Activated CD4-positive, alpha-beta T cell treated with anti-CD3 and anti-CD28 coated beads, Interleukin-2, amount 10 ng/mL, durations not matched to agents 7 days and 5 days (primary cell): ENCODE data around the gene LPAR5. TPM values are rescaled to one million over a fixed set of nuclear protein-coding genes. Genes with fewer than 3 reads are reported as not detected.
"Not testable (repeated sequence)": the region's sequence is repeated elsewhere in the genome, so short reads cannot be mapped to it uniquely, and the experiment has no call there.

Experiments used
- CTCF ChIA-PET: fragments of 350-600 bp; sonication (Branson Sonifier 250); formaldehyde crosslinking; loops from one replicate; lab custom pipeline; 2021; ENCODE audit warnings: antibody characterized with exemption; lab: Charles Lee
- POLR2A ChIA-PET: fragments of 350-600 bp; sonication (Branson Sonifier 250); formaldehyde crosslinking; loops from one replicate; lab custom pipeline; 2021; ENCODE audit warnings: antibody characterized with exemption; lab: Charles Lee
- DNase-seq: peaks from one replicate; pipeline ENCODE4 v3.0.0-alpha.2; 2020
- H3K27ac Mint-ChIP-seq: one replicate; pipeline ENCODE4 v1.8.0; 2021; ENCODE audit warnings: mild to moderate bottlenecking, moderate library complexity, mixed read lengths
- H3K27me3 Mint-ChIP-seq: one replicate; pipeline ENCODE4 v1.8.0; 2021; ENCODE audit warnings: mixed read lengths
- H3K36me3 Mint-ChIP-seq: one replicate; pipeline ENCODE4 v1.8.0; 2021; ENCODE audit warnings: low read depth, mixed read lengths
- H3K4me1 Mint-ChIP-seq: one replicate; pipeline ENCODE4 v1.8.0; 2021; ENCODE audit warnings: mixed read lengths
- H3K4me3 Mint-ChIP-seq: one replicate; pipeline ENCODE4 v1.8.0; 2021; ENCODE audit warnings: mild to moderate bottlenecking, moderate library complexity, mixed read lengths
- H3K9me3 Mint-ChIP-seq: one replicate; pipeline ENCODE4 v1.8.0; 2021; ENCODE audit warnings: mixed read lengths
- total RNA-seq, 2 experiments: library from RNA; stranded (reverse); gene quantifications; one replicate each; pipeline ENCODE4 v1.2.3, GENCODE V29; 2021

Gene LPAR5
- total RNA-seq, 2 experiments from 2014 or later: 6.2 to 6.6 TPM

DNA sequence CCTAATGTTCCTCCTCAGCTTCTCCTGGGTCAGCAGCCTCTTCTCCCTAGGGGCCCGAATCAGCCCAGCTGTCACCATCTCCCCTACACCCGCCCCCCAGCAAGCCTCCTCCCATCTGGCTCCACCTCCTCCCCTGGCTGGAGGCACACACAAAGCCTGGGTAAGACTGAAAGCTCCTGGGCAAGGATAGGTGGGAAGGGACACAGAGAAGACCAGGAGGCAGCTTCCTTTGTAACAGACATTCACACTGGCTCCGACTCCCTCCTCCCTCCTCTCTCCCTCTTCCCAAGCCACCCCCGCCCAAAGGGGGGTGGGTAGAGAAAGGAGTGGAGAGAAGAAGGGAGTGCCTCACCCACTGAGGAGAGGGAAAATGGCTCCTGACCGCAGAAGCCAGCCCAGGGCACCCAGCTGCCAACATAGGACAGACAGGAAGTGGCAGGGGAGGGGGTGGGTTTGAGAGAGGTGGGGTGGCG is 32.6 kb downstream of the LPAR5 start:
- Mint-ChIP-seq H3K27me3 (no peaks in the 10 kb centered on the region), H3K9me3 (no peaks in the 10 kb centered on the region), H3K4me3 (no peak overlapping the region), H3K36me3 (peaks cover 67% of the 10 kb centered on the region), H3K27ac (peak overlapping the region; percentile 88), H3K4me1 (peaks cover 46% of the 10 kb centered on the region)
- CTCF ChIA-PET: interaction anchor here (0.6 to 2.7 kb wide), 7 partner anchors 10 to 248 kb away, joined by 3 to 12 read pairs (median 4); partner anchors contain the start of genes CDCA3 and USP5
- peak; percentile 52 for DNase-seq
- POLR2A ChIA-PET: no interaction called here

- POLR2A ChIA-PET: interaction anchor here (0.6 kb wide), 1 partner anchor 193 kb away, joined by 3 read pairs; no protein-coding TSS in a partner anchor
- H3K4me3 Mint-ChIP-seq: no peak overlapping the region
- peak overlapping the region; percentile 88 for H3K27ac Mint-ChIP-seq
- no peaks in the 10 kb centered on the region for H3K27me3 Mint-ChIP-seq
- H3K4me1 Mint-ChIP-seq: peaks cover 46% of the 10 kb centered on the region
- H3K36me3 Mint-ChIP-seq: peaks cover 72% of the 10 kb centered on the region
- CTCF ChIA-PET: interaction anchor here (0.6 to 2.7 kb wide), 9 partner anchors 11 to 249 kb away, joined by 3 to 12 read pairs (median 3); partner anchors contain the start of genes CDCA3, MLF2 and USP5
- no peaks in the 10 kb centered on the region for H3K9me3 Mint-ChIP-seq
- DNase-seq: no peak
Measured at GRCh38 chr12:6602526-6602925, 33.2 kb downstream of the LPAR5 start.

DNA sequence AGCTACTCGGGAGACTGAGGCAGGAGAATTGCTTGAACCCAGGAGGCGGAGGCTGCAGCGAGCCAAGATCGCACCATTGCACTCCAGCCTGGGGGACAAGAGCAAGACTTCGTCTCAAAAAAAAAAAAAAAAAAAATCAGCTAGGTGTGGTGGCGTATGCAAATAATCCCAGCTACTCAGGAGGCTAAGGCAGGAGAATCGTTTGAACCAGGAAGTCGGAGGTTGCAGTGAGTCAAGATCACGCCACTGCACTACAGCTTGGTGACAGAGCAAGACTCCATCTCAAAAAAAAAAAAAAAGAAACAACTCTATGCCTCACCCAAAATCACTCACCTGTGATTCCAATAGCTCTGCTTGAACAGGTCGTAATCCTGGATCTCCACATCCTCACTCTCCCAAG is 40.1 kb downstream of the LPAR5 start:
- H3K4me3 Mint-ChIP-seq, DNase-seq: not testable (repeated sequence)
- POLR2A ChIA-PET: interaction anchor here (0.6 kb wide), 1 partner anchor 29 kb away, joined by 10 read pairs; no protein-coding TSS in a partner anchor

GRCh38 chr12:6592087-6592486 is 43.7 kb downstream of the LPAR5 start:
- Mint-ChIP-seq H3K27ac (no peak overlapping the region), H3K4me1 (peaks cover 7% of the 10 kb centered on the region), H3K36me3 (peaks cover 74% of the 10 kb centered on the region), H3K27me3 (no peaks in the 10 kb centered on the region), H3K9me3 (no peaks in the 10 kb centered on the region), H3K4me3 (no peak overlapping the region)
- CTCF ChIA-PET: no interaction called here
- no peak for DNase-seq
- POLR2A ChIA-PET: interaction anchor here (0.7 kb wide), 1 partner anchor 86 kb away, joined by 4 read pairs; no protein-coding TSS in a partner anchor

More for the DNA sequence above, 40.1 kb downstream of the LPAR5 start:
- Mint-ChIP-seq H3K4me1 (peaks cover 13% of the 10 kb centered on the region), H3K36me3 (peaks cover 77% of the 10 kb centered on the region)
- not testable (repeated sequence) for H3K27me3 Mint-ChIP-seq, H3K27ac Mint-ChIP-seq, H3K9me3 Mint-ChIP-seq
- CTCF ChIA-PET: interaction anchor here (0.9 to 1.5 kb wide), 5 partner anchors 8 to 45 kb away, joined by 3 to 6 read pairs (median 5); partner anchors contain the start of gene CHD4

DNA sequence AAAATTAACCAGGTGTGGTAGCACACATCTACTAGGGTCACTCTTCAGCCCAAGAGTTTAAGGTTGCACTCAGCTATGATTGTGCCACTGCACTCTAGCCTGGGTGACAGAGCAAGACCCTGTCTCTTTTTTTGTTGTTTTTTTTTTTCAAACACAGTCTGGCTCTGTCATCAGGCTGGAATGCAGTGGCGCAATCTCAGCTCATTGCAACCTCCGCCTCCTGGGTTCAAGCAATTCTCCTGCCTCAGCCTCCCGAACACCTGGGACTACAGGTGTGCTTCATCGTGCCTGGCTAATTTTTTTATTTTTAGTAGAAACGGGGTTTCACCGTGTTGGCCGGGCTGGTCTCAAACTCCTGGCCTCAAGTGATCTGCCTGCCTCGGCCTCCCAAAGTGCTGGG is 49.2 kb downstream of the LPAR5 start:
- H3K4me1 Mint-ChIP-seq, POLR2A ChIA-PET, H3K27ac Mint-ChIP-seq, H3K27me3 Mint-ChIP-seq, DNase-seq, H3K4me3 Mint-ChIP-seq, H3K9me3 Mint-ChIP-seq: not testable (repeated sequence)
- CTCF ChIA-PET: interaction anchor here (2.0 to 2.4 kb wide), 2 partner anchors 16 to 18 kb away, joined by 6 to 8 read pairs; no protein-coding TSS in a partner anchor
- H3K36me3 Mint-ChIP-seq: peaks cover 60% of the 10 kb centered on the region

DNA sequence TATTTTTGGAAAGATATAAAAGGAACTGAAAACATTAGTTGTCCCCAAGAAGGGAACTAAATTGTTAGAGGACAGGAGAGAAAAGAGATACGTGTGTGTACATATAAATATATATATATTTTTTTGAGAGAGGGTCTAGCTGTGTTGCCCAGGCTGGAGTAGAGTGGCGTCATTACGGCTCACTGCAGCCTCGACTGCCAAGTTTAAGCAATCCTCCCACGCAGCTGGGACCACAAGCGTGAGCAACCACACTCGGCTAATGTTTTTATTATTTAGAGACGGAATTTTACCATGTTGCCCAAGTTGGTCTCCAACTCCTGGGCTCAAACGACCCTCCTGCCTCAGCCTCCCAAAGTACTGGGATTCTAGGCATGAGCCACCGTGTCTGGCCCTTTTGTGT is 51.5 kb downstream of the LPAR5 start:
- H3K27ac Mint-ChIP-seq: no peak overlapping the region
- H3K27me3 Mint-ChIP-seq: no peaks in the 10 kb centered on the region
- no peaks in the 10 kb centered on the region for H3K9me3 Mint-ChIP-seq
- no peak overlapping the region for H3K4me3 Mint-ChIP-seq
- DNase-seq: no peak
- ChIA-PET CTCF (interaction anchor here (0.6 kb wide), 1 partner anchor 84 kb away, joined by 7 read pairs; no protein-coding TSS in a partner anchor), POLR2A (no interaction called here)
- H3K36me3 Mint-ChIP-seq: peaks cover 65% of the 10 kb centered on the region
- no peaks in the 10 kb centered on the region for H3K4me1 Mint-ChIP-seq

DNA sequence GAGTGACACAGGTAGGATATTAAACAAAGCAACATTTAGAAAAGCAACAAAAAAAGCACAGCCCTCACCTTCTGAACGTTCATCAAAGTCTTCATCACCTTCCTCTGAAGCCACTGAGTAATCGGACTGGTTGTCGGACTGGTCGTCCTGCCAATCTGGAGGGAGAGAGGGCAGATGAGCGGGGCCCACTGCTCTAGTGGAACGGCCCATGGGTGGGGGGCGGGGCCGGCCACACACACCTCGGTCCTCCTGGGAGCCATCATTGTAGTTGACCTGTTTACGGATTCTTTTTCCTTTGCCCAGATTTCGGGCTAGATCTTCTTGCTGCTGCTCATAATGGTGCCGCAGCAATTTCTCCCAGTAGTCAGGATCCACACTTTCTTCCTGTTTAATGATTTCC is 52.8 kb downstream of the LPAR5 start:
- no peak overlapping the region for H3K27ac Mint-ChIP-seq
- no peaks in the 10 kb centered on the region for H3K9me3 Mint-ChIP-seq
- H3K27me3 Mint-ChIP-seq: no peaks in the 10 kb centered on the region
- H3K4me1 Mint-ChIP-seq: no peaks in the 10 kb centered on the region
- peaks cover 66% of the 10 kb centered on the region for H3K36me3 Mint-ChIP-seq
- ChIA-PET CTCF (interaction anchor here (0.9 to 1.2 kb wide), 3 partner anchors 18 to 29 kb away, joined by 3 to 4 read pairs (median 3); no protein-coding TSS in a partner anchor), POLR2A (no interaction called here)
- DNase-seq: no peak
- no peak overlapping the region for H3K4me3 Mint-ChIP-seq

DNA sequence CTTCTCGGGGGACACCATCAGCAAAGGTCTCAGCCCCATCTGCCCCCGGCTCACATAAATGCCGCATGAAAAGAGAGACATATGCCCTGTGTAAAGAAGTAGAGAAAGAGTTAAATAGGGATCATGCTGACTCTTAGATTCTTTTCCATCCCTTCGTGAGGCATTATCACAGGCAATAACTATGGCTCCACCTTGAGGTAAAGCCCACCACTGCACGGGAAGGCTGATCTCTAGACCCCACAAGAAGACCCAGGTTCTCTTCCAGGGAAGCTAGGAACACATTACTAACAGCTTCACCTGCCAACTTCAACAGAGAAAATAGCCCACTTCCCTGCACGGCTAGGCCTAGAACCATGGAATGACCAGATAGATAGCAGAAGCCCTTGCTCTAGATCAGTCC is 53.6 kb downstream of the LPAR5 start:
- Mint-ChIP-seq H3K4me1 (peaks cover 4% of the 10 kb centered on the region), H3K27ac (no peak overlapping the region), H3K4me3 (no peak overlapping the region), H3K36me3 (peaks cover 66% of the 10 kb centered on the region), H3K27me3 (no peaks in the 10 kb centered on the region), H3K9me3 (no peaks in the 10 kb centered on the region)
- DNase-seq: no peak
- ChIA-PET POLR2A (no interaction called here), CTCF (interaction anchor here (1.0 to 1.2 kb wide), 2 partner anchors 17 to 28 kb away, joined by 3 read pairs; no protein-coding TSS in a partner anchor)

DNA sequence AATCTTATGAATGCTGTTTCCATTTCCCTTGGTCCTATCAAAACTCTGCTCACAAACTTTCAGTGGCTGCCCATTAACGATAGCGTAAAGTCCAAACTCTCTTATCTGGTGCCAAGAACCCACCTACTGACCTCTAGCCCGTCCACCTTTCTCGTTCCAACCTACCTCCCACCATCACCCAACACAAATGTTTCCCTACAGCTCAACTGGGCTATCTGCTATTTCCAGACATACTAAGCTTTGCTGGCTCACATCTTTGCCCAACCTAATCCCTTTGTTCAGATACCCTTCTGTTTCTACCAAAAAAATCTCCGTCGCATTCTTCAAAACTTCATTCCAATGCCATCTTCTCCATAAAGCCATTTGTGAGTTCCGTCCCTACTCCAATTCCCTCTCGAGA is 60.1 kb downstream of the LPAR5 start:
- no peak for DNase-seq
- H3K36me3 Mint-ChIP-seq: peaks cover 67% of the 10 kb centered on the region
- no peak overlapping the region for H3K4me3 Mint-ChIP-seq
- no peaks in the 10 kb centered on the region for H3K27me3 Mint-ChIP-seq
- H3K27ac Mint-ChIP-seq: no peak overlapping the region
- peaks cover 16% of the 10 kb centered on the region for H3K4me1 Mint-ChIP-seq
- POLR2A ChIA-PET: no interaction called here
- no peaks in the 10 kb centered on the region for H3K9me3 Mint-ChIP-seq
- CTCF ChIA-PET: interaction anchor here (0.7 to 1.1 kb wide), 2 partner anchors 79 to 110 kb away, joined by 3 to 4 read pairs; no protein-coding TSS in a partner anchor

- Mint-ChIP-seq H3K4me1 (peaks cover 24% of the 10 kb centered on the region), H3K36me3 (peaks cover 69% of the 10 kb centered on the region), H3K9me3 (no peaks in the 10 kb centered on the region), H3K27ac (no peak overlapping the region), H3K4me3 (no peak overlapping the region), H3K27me3 (no peaks in the 10 kb centered on the region)
- POLR2A ChIA-PET: no interaction called here
- CTCF ChIA-PET: no interaction called here
- no peak for DNase-seq
Measured at GRCh38 chr12:6574576-6575295, 61.0 kb downstream of the LPAR5 start.

- H3K36me3 Mint-ChIP-seq: peaks cover 68% of the 10 kb centered on the region
Measured at GRCh38 chr12:6573001-6573400, 62.8 kb downstream of the LPAR5 start.

GRCh38 chr12:6570264-6570887 is 65.4 kb downstream of the LPAR5 start:
- peaks cover 48% of the 10 kb centered on the region for H3K4me1 Mint-ChIP-seq
- peak overlapping the region; percentile 41 for H3K27ac Mint-ChIP-seq
- CTCF ChIA-PET: interaction anchor here (0.5 to 1.5 kb wide), 16 partner anchors 12 to 221 kb away, joined by 3 to 6 read pairs (median 3); partner anchors contain the start of gene CD4
- POLR2A ChIA-PET: interaction anchor here (0.6 kb wide), 1 partner anchor 118 kb away, joined by 4 read pairs; no protein-coding TSS in a partner anchor
- H3K27me3 Mint-ChIP-seq: no peaks in the 10 kb centered on the region
- H3K36me3 Mint-ChIP-seq: peaks cover 68% of the 10 kb centered on the region
- peak; percentile 54 for DNase-seq
- H3K9me3 Mint-ChIP-seq: no peaks in the 10 kb centered on the region
- H3K4me3 Mint-ChIP-seq: no peak overlapping the region

More at GRCh38 chr12:6573001-6573400, 62.8 kb downstream of the LPAR5 start:
- Mint-ChIP-seq H3K27me3 (no peaks in the 10 kb centered on the region), H3K27ac (no peak overlapping the region), H3K4me3 (no peak overlapping the region), H3K9me3 (no peaks in the 10 kb centered on the region), H3K4me1 (peaks cover 39% of the 10 kb centered on the region)
- CTCF ChIA-PET: interaction anchor here (0.5 to 1.4 kb wide), 4 partner anchors 24 to 263 kb away, joined by 3 read pairs; no protein-coding TSS in a partner anchor
- no peak for DNase-seq
- POLR2A ChIA-PET: interaction anchor here (0.6 kb wide), 1 partner anchor 237 kb away, joined by 9 read pairs; no protein-coding TSS in a partner anchor
